KMS-11 (cell line): ENCODE measurements around the gene ULK1.

ENCODE experiments used
- H2AFZ ChIP-seq: fragments of 200-600 bp; sonication (generic); 2 replicates; pipeline ENCODE4 v1.6.1; 2016; ENCODE audit warnings: antibody characterized with exemption, mixed run types, low read depth
- H3K27ac ChIP-seq: fragments of 200-600 bp; sonication (generic); 2 replicates; pipeline ENCODE4 v1.6.1; 2016; ENCODE audit warnings: mild to moderate bottlenecking, mixed run types
- H3K27me3 ChIP-seq: fragments of 200-600 bp; sonication (generic); 2 replicates; pipeline ENCODE4 v1.6.1; 2017; ENCODE audit warnings: mild to moderate bottlenecking, low read depth, mixed run types, moderate library complexity; ENCODE audit not compliant: insufficient read depth
- H3K36me3 ChIP-seq: fragments of 200-600 bp; sonication (generic); 2 replicates; pipeline ENCODE4 v1.6.1; 2017; ENCODE audit warnings: mild to moderate bottlenecking, mixed run types; ENCODE audit not compliant: insufficient read depth
- H3K4me1 ChIP-seq: fragments of 200-600 bp; sonication (generic); 2 replicates; pipeline ENCODE4 v1.6.1; 2016; ENCODE audit warnings: mild to moderate bottlenecking, low read depth, mixed run types; ENCODE audit not compliant: poor library complexity, severe bottlenecking
- H3K4me2 ChIP-seq: fragments of 200-600 bp; sonication (generic); 2 replicates; pipeline ENCODE4 v1.7.0; 2016; ENCODE audit warnings: mild to moderate bottlenecking, mixed run types
- H3K4me3 ChIP-seq: fragments of 200-600 bp; sonication (generic); IDR thresholded peaks from 2 replicates; pipeline ENCODE4 v1.6.1; 2017; ENCODE audit warnings: low read depth, low read length, mixed read lengths; ENCODE audit not compliant: insufficient read depth
- H3K79me2 ChIP-seq: fragments of 200-600 bp; sonication (generic); 2 replicates; pipeline ENCODE4 v1.6.1; 2016; ENCODE audit warnings: low read depth, mixed run types; ENCODE audit not compliant: insufficient read depth
- H3K9ac ChIP-seq: fragments of 200-600 bp; sonication (generic); 2 replicates; pipeline ENCODE4 v1.6.1; 2016; ENCODE audit warnings: mild to moderate bottlenecking, mixed run types
- H4K20me1 ChIP-seq: fragments of 200-600 bp; sonication (generic); 2 replicates; pipeline ENCODE4 v1.6.1; 2016; ENCODE audit warnings: mild to moderate bottlenecking, mixed run types; ENCODE audit not compliant: insufficient read depth
- CTCF ChIP-seq: fragments of 200-600 bp; sonication (generic); conservative IDR thresholded peaks from 2 replicates; pipeline ENCODE4 v1.6.1; 2017; ENCODE audit warnings: low read depth, mild to moderate bottlenecking, antibody characterized with exemption, low read length, moderate library complexity, mixed read lengths

ULK1 gene

GRCh38 chr12:131848753-131849152 is 45.7 kb upstream of the ULK1 start:
- no peaks in the 10 kb centered on the region for H4K20me1 ChIP-seq
- no peak overlapping the region for H3K4me2 ChIP-seq
- H3K4me1 ChIP-seq, result no peaks in the 10 kb centered on the region
- H3K79me2 ChIP-seq, result no peaks in the 10 kb centered on the region
- no peak for TF ChIP-seq CTCF
- no peaks in the 10 kb centered on the region for H3K36me3 ChIP-seq
- H3K9ac ChIP-seq, result no peak overlapping the region
- H2AFZ ChIP-seq, result no peak overlapping the region
- no peak overlapping the region for H3K27ac ChIP-seq
- no peak overlapping the region for H3K4me3 ChIP-seq
- no peaks in the 10 kb centered on the region for H3K27me3 ChIP-seq

- Histone ChIP-seq H3K36me3 (no peaks in the 10 kb centered on the region), H3K9ac (no peak overlapping the region), H3K27ac (no peak overlapping the region), H3K4me1 (no peaks in the 10 kb centered on the region), H3K4me3 (no peak overlapping the region), H4K20me1 (no peaks in the 10 kb centered on the region), H2AFZ (no peak overlapping the region), H3K79me2 (no peaks in the 10 kb centered on the region), H3K27me3 (no peaks in the 10 kb centered on the region), H3K4me2 (no peak overlapping the region)
- TF ChIP-seq CTCF, result no peak
These were observed 44.5 kb upstream of the ULK1 start for GRCh38 chr12:131849700-131850553.

- Histone ChIP-seq H4K20me1 (no peaks in the 10 kb centered on the region), H3K9ac (no peak overlapping the region), H3K36me3 (no peaks in the 10 kb centered on the region), H3K79me2 (no peaks in the 10 kb centered on the region), H3K4me3 (no peak overlapping the region), H3K4me1 (no peaks in the 10 kb centered on the region), H2AFZ (no peak overlapping the region), H3K27ac (no peak overlapping the region), H3K27me3 (no peaks in the 10 kb centered on the region), H3K4me2 (no peak overlapping the region)
- no peak for TF ChIP-seq CTCF
These were observed 43.4 kb upstream of the ULK1 start for GRCh38 chr12:131850856-131851559.

GRCh38 chr12:131851741-131852550 is 42.5 kb upstream of the ULK1 start:
- Histone ChIP-seq H3K9ac (no peak overlapping the region), H3K27me3 (no peaks in the 10 kb centered on the region), H2AFZ (no peak overlapping the region), H3K4me2 (no peak overlapping the region), H3K27ac (no peak overlapping the region), H4K20me1 (no peaks in the 10 kb centered on the region), H3K36me3 (no peaks in the 10 kb centered on the region), H3K4me3 (no peak overlapping the region), H3K4me1 (no peaks in the 10 kb centered on the region), H3K79me2 (no peaks in the 10 kb centered on the region)
- no peak for TF ChIP-seq CTCF
